ENCODE results near the gene NAPG.

DNA sequence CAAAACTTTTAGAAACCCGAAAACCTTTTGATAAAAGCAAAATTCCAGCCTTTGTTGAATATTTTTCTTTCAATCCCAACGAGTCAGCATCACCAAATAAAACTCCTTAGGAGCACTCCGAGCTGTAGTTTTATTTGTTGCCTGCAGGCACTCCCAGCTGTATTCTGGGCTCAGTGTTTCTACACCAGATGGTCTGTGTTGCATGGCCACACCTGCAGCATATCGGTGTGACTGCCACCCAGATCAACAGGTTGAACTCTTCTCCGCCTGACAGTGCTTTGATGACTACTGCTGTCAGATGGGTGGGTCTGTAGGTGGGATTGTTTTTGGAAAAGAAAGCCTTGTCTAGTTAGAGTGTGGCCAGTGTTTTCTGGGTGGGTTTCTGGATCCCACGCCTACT, 38.7 kb upstream of the NAPG start:
- TF ChIP-seq, protein P1, sequence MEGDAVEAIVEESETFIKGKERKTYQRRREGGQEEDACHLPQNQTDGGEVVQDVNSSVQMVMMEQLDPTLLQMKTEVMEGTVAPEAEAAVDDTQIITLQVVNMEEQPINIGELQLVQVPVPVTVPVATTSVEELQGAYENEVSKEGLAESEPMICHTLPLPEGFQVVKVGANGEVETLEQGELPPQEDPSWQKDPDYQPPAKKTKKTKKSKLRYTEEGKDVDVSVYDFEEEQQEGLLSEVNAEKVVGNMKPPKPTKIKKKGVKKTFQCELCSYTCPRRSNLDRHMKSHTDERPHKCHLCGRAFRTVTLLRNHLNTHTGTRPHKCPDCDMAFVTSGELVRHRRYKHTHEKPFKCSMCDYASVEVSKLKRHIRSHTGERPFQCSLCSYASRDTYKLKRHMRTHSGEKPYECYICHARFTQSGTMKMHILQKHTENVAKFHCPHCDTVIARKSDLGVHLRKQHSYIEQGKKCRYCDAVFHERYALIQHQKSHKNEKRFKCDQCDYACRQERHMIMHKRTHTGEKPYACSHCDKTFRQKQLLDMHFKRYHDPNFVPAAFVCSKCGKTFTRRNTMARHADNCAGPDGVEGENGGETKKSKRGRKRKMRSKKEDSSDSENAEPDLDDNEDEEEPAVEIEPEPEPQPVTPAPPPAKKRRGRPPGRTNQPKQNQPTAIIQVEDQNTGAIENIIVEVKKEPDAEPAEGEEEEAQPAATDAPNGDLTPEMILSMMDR (conservative IDR thresholded peaks at IDR 0.05 in 1 of 2, IDR thresholded peaks at IDR 0.05 in 1 of 2; ENCODE audit: extremely low read depth in 1 of 2, insufficient read depth in 1 of 2, low read depth in 1 of 2, low read length in 2 of 2), result no peak
- TF ChIP-seq EZH2 (IDR thresholded peaks at IDR 0.05; ENCODE audit: borderline replicate concordance, low read length), result no peak
